Measurements from ENCODE around the gene NUAK2. TPM values are rescaled to one million over a fixed set of nuclear protein-coding genes. Genes with fewer than 3 reads are reported as not detected.

NUAK2 gene
- total RNA-seq, 2 experiments from 2014 or later: 13.0 to 14.7 TPM

GRCh38 chr1:205257735-205258134 lies 63.8 kb downstream of the NUAK2 start:
- Mint-ChIP-seq H3K36me3 (no peaks in the 10 kb centered on the region), H3K4me1 (peaks cover 14% of the 10 kb centered on the region), H3K27me3 (no peaks in the 10 kb centered on the region), H3K27ac (no peak overlapping the region), H3K9me3 (no peaks in the 10 kb centered on the region), H3K4me3 (no peak overlapping the region)
- POLR2A ChIA-PET: interaction anchor here (2.2 kb wide), 1 partner anchor 29 kb away, joined by 7 read pairs; the partner anchor contains the start of gene TMCC2
- no peak for ATAC-seq (ENCODE audit: low read depth)
- DNase-seq: no peak

GRCh38 chr1:205256951-205257625 lies 64.5 kb downstream of the NUAK2 start:
- Mint-ChIP-seq H3K4me1 (peaks cover 9% of the 10 kb centered on the region), H3K4me3 (no peak overlapping the region)
- POLR2A ChIA-PET: interaction anchor here (0.9 to 2.2 kb wide), 2 partner anchors 29 to 46 kb away, joined by 3 to 7 read pairs; partner anchors contain the start of genes DSTYK and TMCC2

GRCh38 chr1:205255941-205256780 lies 65.4 kb downstream of the NUAK2 start:
- Mint-ChIP-seq H3K4me1 (peaks cover 2% of the 10 kb centered on the region), H3K27me3 (no peaks in the 10 kb centered on the region), H3K9me3 (no peaks in the 10 kb centered on the region), H3K27ac (no peak overlapping the region), H3K36me3 (no peaks in the 10 kb centered on the region), H3K4me3 (no peak overlapping the region)
- ATAC-seq (ENCODE audit: low read depth): peak; percentile 91
- POLR2A ChIA-PET: interaction anchor here (0.9 to 2.2 kb wide), 2 partner anchors 28 to 45 kb away, joined by 3 to 7 read pairs; partner anchors contain the start of genes DSTYK and TMCC2
- DNase-seq: peak; percentile 85

More at GRCh38 chr1:205256951-205257625, 64.5 kb downstream of the NUAK2 start:
- no peak overlapping the region for H3K27ac Mint-ChIP-seq
- no peaks in the 10 kb centered on the region for H3K27me3 Mint-ChIP-seq
- no peaks in the 10 kb centered on the region for H3K36me3 Mint-ChIP-seq
- H3K9me3 Mint-ChIP-seq: no peaks in the 10 kb centered on the region
- no peak for ATAC-seq (ENCODE audit: low read depth)
- no peak for DNase-seq

Other genes starting within 250 kb of the NUAK2 start
- 1 to 10 TPM; 3.9 to 4.0 TPM for gene TMEM81, start 237.3 kb downstream of the NUAK2 start, total RNA-seq
- gene RBBP5, start 199.8 kb downstream of the NUAK2 start, total RNA-seq: 10 to 100 TPM; 22.3 to 25.5 TPM
- 10 to 100 TPM; 13.2 to 13.3 TPM for gene DSTYK, start 110.0 kb downstream of the NUAK2 start, total RNA-seq
- gene TMCC2, start 93.8 kb downstream of the NUAK2 start, total RNA-seq: 1 to 10 TPM; 3.4 to 4.4 TPM
- gene KLHDC8A, start 35.2 kb upstream of the NUAK2 start, total RNA-seq: not detected
- 1 to 10 TPM in 1 of 2 experiments, under 1 TPM in 1; 0.97 to 1.1 TPM for gene LEMD1, start 100.3 kb upstream of the NUAK2 start, total RNA-seq
- gene BLACAT1, start 134.3 kb upstream of the NUAK2 start, total RNA-seq: under 1 TPM; 0.51 to 0.83 TPM
- gene CDK18, start 182.9 kb upstream of the NUAK2 start, total RNA-seq: 1 to 10 TPM; 7.4 to 9.9 TPM

Measured in activated naive CD8-positive, alpha-beta T cell treated with anti-CD3 and anti-CD28 coated beads, Interleukin-2, amount 10 ng/mL, durations not matched to agents 7 days and 5 days (primary cell).